IMR-90 (cell line): Measurements from ENCODE around the gene UBE2N. TPM values are rescaled to one million over a fixed set of nuclear protein-coding genes. Genes with fewer than 3 reads are reported as not detected.

Source experiments
- ATAC-seq: fragments of 200-7000 bp; cut with Tn5 transposase; 2 replicates; pipeline ENCODE4 v1.9.1; 2020; ENCODE audit warnings: low read depth, mild to moderate bottlenecking, moderate library complexity
- BruUV-seq: library from RNA; stranded (reverse); fragments of 400-500 nt; replicated peaks from 2 replicates; lab custom pipeline; 2021; lab: Mats Ljungman, UMichigan
- CTCF ChIA-PET: fragments of 300-600 bp; formaldehyde crosslinking; extraction: SDS; loops from one replicate; lab custom pipeline; 2021; ENCODE audit warnings: antibody characterized with exemption; lab: Yijun Ruan, JAX
- POLR2A ChIA-PET: fragments of 300-600 bp; sonication (Branson Sonifier 250); formaldehyde crosslinking; loops from one replicate; lab custom pipeline; 2022; ENCODE audit warnings: antibody characterized with exemption; ENCODE audit not compliant: unreplicated experiment; lab: Charles Lee
- DNase-seq: peaks from one replicate; pipeline ENCODE4 v3.0.0; 2013
- H2AFZ ChIP-seq: replicated peaks from 2 replicates; pipeline ENCODE3; 2013; ENCODE audit warnings: low read length, mild to moderate bottlenecking; ENCODE audit not compliant: poor library complexity
- H2AK5ac ChIP-seq: 2 replicates; pipeline ENCODE4 v1.6.1; 2013; ENCODE audit warnings: low read depth, low read length, inconsistent platforms
- H2AK9ac ChIP-seq: replicated peaks from 2 replicates; pipeline ENCODE3; 2013; ENCODE audit warnings: mild to moderate bottlenecking, low read depth, low read length, moderate library complexity; ENCODE audit not compliant: poor library complexity
- H2BK120ac ChIP-seq: 2 replicates; pipeline ENCODE4 v1.6.1; 2013; ENCODE audit warnings: low read depth, low read length, inconsistent platforms
- H2BK15ac ChIP-seq: 3 replicates; pipeline ENCODE4 v1.6.1; 2013; ENCODE audit warnings: low read depth, low read length, inconsistent platforms
- H2BK20ac ChIP-seq: 2 replicates; pipeline ENCODE4 v1.6.1; 2013; ENCODE audit warnings: low read depth, mild to moderate bottlenecking, inconsistent platforms, low read length, moderate library complexity
- H2BK5ac ChIP-seq: 2 replicates; pipeline ENCODE4 v1.6.1; 2013; ENCODE audit warnings: mild to moderate bottlenecking, low read depth, low read length, inconsistent platforms; ENCODE audit not compliant: poor library complexity, severe bottlenecking
- H3K14ac ChIP-seq: replicated peaks from 2 replicates; pipeline ENCODE4 v1.6.1; 2013; ENCODE audit warnings: low read depth, low read length, inconsistent platforms
- H3K18ac ChIP-seq: 2 replicates; pipeline ENCODE4 v1.6.1; 2013; ENCODE audit warnings: low read depth, low read length, control low read depth
- H3K23ac ChIP-seq: 2 replicates; pipeline ENCODE4 v1.6.1; 2013; ENCODE audit warnings: low read depth, low read length, inconsistent platforms
- H3K27ac ChIP-seq: 2 replicates; pipeline ENCODE4 v1.5.1; 2013; ENCODE audit warnings: mild to moderate bottlenecking, control low read depth, low read length; ENCODE audit not compliant: insufficient read depth
- H3K27me3 ChIP-seq: 2 replicates; pipeline ENCODE4 v1.6.1; 2013; ENCODE audit warnings: low read length; ENCODE audit not compliant: control insufficient read depth, insufficient read depth
- H3K36me3 ChIP-seq: 2 replicates; pipeline ENCODE4 v1.6.1; 2013; ENCODE audit warnings: low read length, mixed read lengths; ENCODE audit not compliant: control insufficient read depth, insufficient read depth
- H3K4ac ChIP-seq: 2 replicates; pipeline ENCODE4 v1.6.1; 2013; ENCODE audit warnings: low read depth, low read length, inconsistent platforms
- H3K4me1 ChIP-seq: 2 replicates; pipeline ENCODE4 v1.6.1; 2013; ENCODE audit warnings: low read length, mixed read lengths; ENCODE audit not compliant: control insufficient read depth, insufficient read depth
- H3K4me2 ChIP-seq: 2 replicates; pipeline ENCODE4 v1.6.1; 2013; ENCODE audit warnings: low read depth, mild to moderate bottlenecking, control low read depth, low read length, moderate library complexity
- H3K4me3 ChIP-seq: 2 replicates; pipeline ENCODE4 v1.5.1; 2013; ENCODE audit warnings: low read depth, mild to moderate bottlenecking, control low read depth, low read length, moderate library complexity; ENCODE audit not compliant: insufficient read depth
- H3K56ac ChIP-seq: 2 replicates; pipeline ENCODE4 v1.6.1; 2013; ENCODE audit warnings: low read length, inconsistent platforms; ENCODE audit not compliant: insufficient read depth; ENCODE audit errors: extremely low read depth
- H3K79me1 ChIP-seq, 2 experiments: 2 replicates each; pipeline ENCODE4 v1.6.1; 2013; ENCODE audit warnings: low read length in 2 of 2, inconsistent platforms in 1 of 2, low read depth in 1 of 2
- H3K9ac ChIP-seq: 2 replicates; pipeline ENCODE4 v1.6.1; 2013; ENCODE audit warnings: low read depth, low read length, control low read depth
- H3K9me1 ChIP-seq: 2 replicates; pipeline ENCODE4 v1.6.1; 2013; ENCODE audit warnings: low read length, inconsistent platforms; ENCODE audit not compliant: insufficient read depth
- H3K9me3 ChIP-seq: 2 replicates; pipeline ENCODE4 v1.6.1; 2013; ENCODE audit warnings: low read length; ENCODE audit not compliant: control insufficient read depth, insufficient read depth
- H4K20me1 ChIP-seq: 2 replicates; pipeline ENCODE4 v1.6.1; 2013; ENCODE audit warnings: low read length, inconsistent platforms; ENCODE audit not compliant: insufficient read depth
- H4K5ac ChIP-seq: 2 replicates; pipeline ENCODE4 v1.6.1; 2013; ENCODE audit warnings: mild to moderate bottlenecking, low read depth, low read length, control low read depth
- H4K8ac ChIP-seq, 2 experiments: 2 replicates each; pipeline ENCODE4 v1.6.1; 2013; ENCODE audit warnings: low read depth in 2 of 2, low read length in 2 of 2, control low read depth in 1 of 2, inconsistent platforms in 1 of 2
- H4K91ac ChIP-seq: 2 replicates; pipeline ENCODE4 v1.6.1; 2013; ENCODE audit warnings: low read depth, low read length, inconsistent platforms; ENCODE audit not compliant: insufficient read depth
- FOS ChIP-seq: fragments of 150-350 bp; IDR thresholded peaks from 2 replicates; pipeline ENCODE4 v1.6.1; 2016; ENCODE audit warnings: low read depth, low read length
- MAZ ChIP-seq: IDR thresholded peaks from 2 replicates; pipeline ENCODE4 v1.6.1; 2012; ENCODE audit warnings: low read depth, mild to moderate bottlenecking, low read length, improper control_type of control experiment, moderate library complexity, borderline replicate concordance
- NFE2L2 ChIP-seq: fragments of 150-350 bp; IDR thresholded peaks from 2 replicates; pipeline ENCODE4 v1.6.1; 2016; ENCODE audit warnings: low read depth, mild to moderate bottlenecking, low read length
- dilution Hi-C: fragments of 300-500 bp; cut with HindIII; formaldehyde crosslinking; loops from one replicate; pipeline ENCODE4 v1.14.3; 2018; ENCODE audit warnings: low sequenced_read_pairs; ENCODE audit not compliant: unreplicated experiment
- in situ Hi-C: fragments of 300-500 bp; cut with MboI; formaldehyde crosslinking; loops from 3 replicates; pipeline ENCODE4 v1.14.3; 2019; ENCODE audit warnings: low sequenced_read_pairs, inconsistent platforms, mixed read lengths
- intact Hi-C: fragments of 100-400 bp; cut with micrococcal nuclease; formaldehyde crosslinking; loops from 2 replicates; pipeline ENCODE4 v1.10.0; 2022
- polyA plus RNA-seq, 3 experiments: library from polyadenylated mRNA; depleted of rRNA; stranded (reverse); fragments of >200 nt; gene quantifications; 2 replicates each; pipeline ENCODE4 v1.2.3, GENCODE V29; 2012; ENCODE audit warnings: low replicate concordance in 1 of 3
- total RNA-seq: library from RNA; depleted of rRNA; stranded (reverse); fragments of >200 nt; gene quantifications from 2 replicates; pipeline ENCODE4 v1.2.3, GENCODE V29; 2012

The UBE2N gene
- total and polyA plus RNA-seq, 2 of the 4 experiments (the other 2 are of a cell fraction), result 64.5 to 103 TPM

- in situ Hi-C loops, result no loop called here
- Histone ChIP-seq H2BK5ac (no peak overlapping the region), H2BK15ac (no peak overlapping the region), H2BK20ac (no peak overlapping the region), H3K14ac (no peak overlapping the region), H3K79me1 (no peaks in the 10 kb centered on the region), H4K8ac (no peak overlapping the region), H4K91ac (no peak overlapping the region), H3K4ac (no peak overlapping the region), H3K4me3 (no peak overlapping the region), H3K9me1 (no peaks in the 10 kb centered on the region), H4K20me1 (no peaks in the 10 kb centered on the region), H3K18ac (no peak overlapping the region), H3K9me3 (no peaks in the 10 kb centered on the region), H3K27ac (no peak overlapping the region), H2AFZ (no peak overlapping the region), H3K4me2 (no peak overlapping the region), H4K5ac (no peak overlapping the region), H2AK5ac (no peak overlapping the region), H3K9ac (no peak overlapping the region), H3K56ac (no peak overlapping the region), H2AK9ac (no peak overlapping the region), H3K27me3 (no peaks in the 10 kb centered on the region), H3K4me1 (no peaks in the 10 kb centered on the region), H2BK120ac (no peak overlapping the region), H3K23ac (no peak overlapping the region), H3K36me3 (no peaks in the 10 kb centered on the region)
- intact Hi-C loops, result no loop called here
- BruUV-seq, result no TSS peak
- ChIA-PET POLR2A (no interaction called here), CTCF (interaction anchor here (0.6 kb wide), 1 partner anchor 262 kb away, joined by 6 read pairs; no protein-coding TSS in a partner anchor)
- ATAC-seq (no peak), DNase-seq (no peak)
- TF ChIP-seq FOS, result no peak
- no peak for TF ChIP-seq MAZ
- no peak for TF ChIP-seq NFE2L2
- dilution Hi-C loops, result no loop called here
These were observed 72.2 kb downstream of the UBE2N start for GRCh38 chr12:93369505-93369904.
